Uterus (tissue), 2 donors: ENCODE results near the gene CACNA1C.

ENCODE experiments used
- POLR2A ChIP-seq, 2 donors: fragments of 450-650 bp; IDR thresholded peaks; one replicate each; pipeline ENCODE4 v1.6.1; 2016; ENCODE audit warnings: antibody characterized with exemption in 2 of 2, mild to moderate bottlenecking in 1 of 2, moderate library complexity in 1 of 2
- TF ChIP-seq, protein P1 (sequence below), 4 experiments: fragments of 200-600 bp in 2 of 4; fragments of 450-650 bp in 2 of 4; sonication (generic) in 2 of 4; IDR thresholded peaks; one replicate each; pipeline ENCODE4 v1.5.1; 2016 to 2019; ENCODE audit warnings: antibody characterized with exemption in 4 of 4, mild to moderate bottlenecking in 2 of 4, moderate library complexity in 1 of 4

DNA sequence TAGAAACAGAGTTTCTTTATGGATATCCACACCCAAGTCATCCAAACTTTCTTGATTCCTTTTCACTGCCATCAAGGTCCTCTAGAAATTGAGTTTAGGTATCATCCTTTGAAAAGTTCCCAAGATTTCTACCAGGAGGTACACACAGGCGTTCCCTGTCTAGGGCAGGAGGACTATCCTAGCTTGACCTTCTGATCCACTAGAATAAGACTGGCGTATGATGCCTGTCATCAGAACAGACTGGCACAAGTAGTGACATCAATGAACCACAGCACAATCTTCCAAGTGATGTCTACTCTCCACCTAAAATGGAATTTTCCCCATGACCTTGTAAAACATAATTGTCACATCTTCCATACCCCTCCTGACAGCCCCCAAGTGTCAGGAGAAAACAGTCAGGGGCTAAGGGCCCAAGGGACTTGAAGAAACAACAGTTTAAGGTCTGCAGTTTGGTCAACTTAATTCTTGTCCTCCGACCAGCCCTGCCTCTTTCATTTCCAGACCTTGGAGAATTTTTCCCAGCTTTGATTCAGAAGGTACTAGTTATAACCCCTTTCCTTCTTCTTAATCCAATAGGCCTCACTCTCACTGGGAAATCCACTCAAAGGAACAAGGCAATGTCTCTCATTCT lies 641.3 kb downstream of the CACNA1C start:
- TF ChIP-seq, protein P1, sequence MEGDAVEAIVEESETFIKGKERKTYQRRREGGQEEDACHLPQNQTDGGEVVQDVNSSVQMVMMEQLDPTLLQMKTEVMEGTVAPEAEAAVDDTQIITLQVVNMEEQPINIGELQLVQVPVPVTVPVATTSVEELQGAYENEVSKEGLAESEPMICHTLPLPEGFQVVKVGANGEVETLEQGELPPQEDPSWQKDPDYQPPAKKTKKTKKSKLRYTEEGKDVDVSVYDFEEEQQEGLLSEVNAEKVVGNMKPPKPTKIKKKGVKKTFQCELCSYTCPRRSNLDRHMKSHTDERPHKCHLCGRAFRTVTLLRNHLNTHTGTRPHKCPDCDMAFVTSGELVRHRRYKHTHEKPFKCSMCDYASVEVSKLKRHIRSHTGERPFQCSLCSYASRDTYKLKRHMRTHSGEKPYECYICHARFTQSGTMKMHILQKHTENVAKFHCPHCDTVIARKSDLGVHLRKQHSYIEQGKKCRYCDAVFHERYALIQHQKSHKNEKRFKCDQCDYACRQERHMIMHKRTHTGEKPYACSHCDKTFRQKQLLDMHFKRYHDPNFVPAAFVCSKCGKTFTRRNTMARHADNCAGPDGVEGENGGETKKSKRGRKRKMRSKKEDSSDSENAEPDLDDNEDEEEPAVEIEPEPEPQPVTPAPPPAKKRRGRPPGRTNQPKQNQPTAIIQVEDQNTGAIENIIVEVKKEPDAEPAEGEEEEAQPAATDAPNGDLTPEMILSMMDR (IDR thresholded peaks at IDR 0.05), result no peak
- TF ChIP-seq POLR2A (IDR thresholded peaks at IDR 0.05), result no peak
